IMR-90 (cell line): ENCODE measurements around the gene CCDC102A.

Experiments used
- CTCF ChIP-seq: conservative IDR thresholded peaks from 2 replicates; pipeline ENCODE4 v1.5.1; 2012; ENCODE audit warnings: mild to moderate bottlenecking, low read depth, low read length, improper control_type of control experiment
- USF2 ChIP-seq: fragments of 150-350 bp; IDR thresholded peaks from 2 replicates; pipeline ENCODE4 v1.6.1; 2017; ENCODE audit warnings: mild to moderate bottlenecking, antibody characterized with exemption, low read length, low read depth

- TF ChIP-seq CTCF (no peak), USF2 (no peak)
These were observed 7.6 kb downstream of the CCDC102A start for GRCh38 chr16:57528499-57529390.
